Liver (tissue), 9 donors: Measurements from ENCODE around the gene BSPRY. TPM values are rescaled to one million over a fixed set of nuclear protein-coding genes. Genes with fewer than 3 reads are reported as not detected.
A peak's percentile ranks its signal among the peaks of the same experiment; 100 is the strongest.
"Not testable (repeated sequence)": the region's sequence is repeated elsewhere in the genome, so short reads cannot be mapped to it uniquely, and the experiment has no call there.

Experiments used
- DNase-seq: peaks from one replicate; pipeline ENCODE4 v3.0.0-alpha.2; 2017; ENCODE audit warnings: low spot score
- H3K27ac ChIP-seq, 2 donors: one replicate each; pipeline ENCODE4 v1.7.0; 2013; ENCODE audit warnings: inconsistent platforms in 2 of 2, low read length in 2 of 2, control low read depth in 1 of 2, low read depth in 1 of 2, mild to moderate bottlenecking in 1 of 2
- H3K27me3 ChIP-seq, 4 donors: one replicate each; pipeline versions ENCODE4 v1.6.1 to v1.7.0; 2013; ENCODE audit warnings: low read length in 3 of 4, inconsistent platforms in 1 of 4, mild to moderate bottlenecking in 1 of 4, moderate library complexity in 1 of 4; ENCODE audit not compliant: control insufficient read depth in 4 of 4, insufficient read depth in 4 of 4
- H3K36me3 ChIP-seq, 4 donors: one replicate each; pipeline versions ENCODE4 v1.6.1 to v1.7.0; 2013; ENCODE audit warnings: low read length in 3 of 4, mild to moderate bottlenecking in 3 of 4, low read depth in 1 of 4, moderate library complexity in 1 of 4; ENCODE audit not compliant: control insufficient read depth in 4 of 4, insufficient read depth in 3 of 4
- H3K4me1 ChIP-seq, 4 donors: one replicate each; pipeline versions ENCODE4 v1.6.1 to v1.7.0; 2013; ENCODE audit warnings: low read length in 3 of 4, mild to moderate bottlenecking in 3 of 4, moderate library complexity in 1 of 4; ENCODE audit not compliant: control insufficient read depth in 4 of 4, insufficient read depth in 4 of 4
- H3K4me3 ChIP-seq, 3 donors: one replicate each; pipeline versions ENCODE4 v1.6.1 to v1.7.0; 2013; ENCODE audit warnings: low read length in 3 of 3, control low read depth in 1 of 3, low read depth in 1 of 3, mild to moderate bottlenecking in 1 of 3
- H3K9ac ChIP-seq, 2 donors: one replicate each; pipeline ENCODE4 v1.7.0; 2013; ENCODE audit warnings: low read length in 2 of 2, mild to moderate bottlenecking in 2 of 2, moderate library complexity in 2 of 2, control low read depth in 1 of 2, low read depth in 1 of 2
- H3K9me3 ChIP-seq, 4 donors: one replicate each; pipeline versions ENCODE4 v1.6.1 to v1.7.0; 2013; ENCODE audit warnings: low read length in 3 of 4; ENCODE audit not compliant: control insufficient read depth in 4 of 4
- FOXA2 ChIP-seq: IDR thresholded peaks from 2 replicates; pipeline ENCODE4 v1.6.1; 2016; ENCODE audit warnings: antibody characterized with exemption
- GABPA ChIP-seq, 2 donors: IDR thresholded peaks in 1 of 2; conservative IDR thresholded peaks in 1 of 2; 2 replicates each; pipeline ENCODE4 v1.6.1; 2016; ENCODE audit warnings: antibody characterized with exemption in 2 of 2, mild to moderate bottlenecking in 1 of 2, moderate library complexity in 1 of 2
- HNF4A ChIP-seq, 2 donors: conservative IDR thresholded peaks; 2 replicates each; pipeline ENCODE4 v1.6.1; 2016; ENCODE audit warnings: antibody characterized with exemption in 2 of 2, mild to moderate bottlenecking in 2 of 2
- JUND ChIP-seq, 2 donors: IDR thresholded peaks; 2 replicates each; pipeline ENCODE4 v1.6.1; 2016; ENCODE audit warnings: antibody characterized with exemption in 2 of 2
- NR2F2 ChIP-seq: IDR thresholded peaks from 2 replicates; pipeline ENCODE4 v1.6.1; 2016; ENCODE audit warnings: antibody characterized with exemption
- RAD21 ChIP-seq, 2 donors: IDR thresholded peaks; 2 replicates each; pipeline ENCODE4 v1.6.1; 2016; ENCODE audit warnings: antibody characterized with exemption in 2 of 2, mild to moderate bottlenecking in 2 of 2
- RXRA ChIP-seq, 2 donors: IDR thresholded peaks; 2 replicates each; pipeline ENCODE4 v1.6.1; 2017 to 2018; ENCODE audit warnings: antibody characterized with exemption in 2 of 2, mild to moderate bottlenecking in 1 of 2
- TAF1 ChIP-seq: conservative IDR thresholded peaks from 2 replicates; pipeline ENCODE4 v1.6.1; 2016; ENCODE audit warnings: antibody characterized with exemption, mild to moderate bottlenecking
- WGBS: extraction: QIAGEN DNeasy Blood & Tissue Kit; methylation state at CpG from one replicate; pipeline ENCODE4 v1.1.7; 2013; 5-methylcytosine and 5-hydroxymethylcytosine counted together
- polyA plus RNA-seq, 2 donors: library from polyadenylated mRNA; stranded (reverse) in 1 of 2; unstranded in 1 of 2; fragments of 200-250 nt in 1 of 2; fragments of >200 nt in 1 of 2; fragmentation: Nextera tagmentation in 1 of 2; extraction: Ambion mirVana in 1 of 2; gene quantifications; one replicate each; pipeline versions ENCODE4 v1.2.1 to v1.2.3, GENCODE V29; 2013 to 2015
- total RNA-seq, 2 donors: library from RNA; depleted of rRNA; stranded (reverse); fragments of >200 nt; gene quantifications; one replicate each; pipeline ENCODE4 v1.2.3, GENCODE V29; 2014
- TF ChIP-seq, protein P1 (sequence below): fragments of 150-350 bp; IDR thresholded peaks from 2 replicates; pipeline ENCODE4 v1.5.1; 2017; ENCODE audit warnings: improper control_type of control experiment, low read depth, low read length; ENCODE audit not compliant: missing input control
- TF ChIP-seq, protein P2 (sequence below): IDR thresholded peaks from 2 replicates; pipeline ENCODE4 v1.6.1; 2016; ENCODE audit warnings: antibody characterized with exemption
- TF ChIP-seq, protein P3 (sequence below): IDR thresholded peaks from 2 replicates; pipeline ENCODE4 v1.6.1; 2016; ENCODE audit warnings: antibody characterized with exemption
- TF ChIP-seq, protein P4 (sequence below): IDR thresholded peaks from 2 replicates; pipeline ENCODE4 v1.6.1; 2016; ENCODE audit warnings: antibody characterized with exemption, mild to moderate bottlenecking
- donor health status: healthy.
- donor health status: healthy.
- donor health status: healthy.
- donor health status: healthy.
- donor health status: healthy.

Gene BSPRY
- total and polyA plus RNA-seq, 4 donors = 0.31 to 2.3 (median 0.65) TPM

DNA sequence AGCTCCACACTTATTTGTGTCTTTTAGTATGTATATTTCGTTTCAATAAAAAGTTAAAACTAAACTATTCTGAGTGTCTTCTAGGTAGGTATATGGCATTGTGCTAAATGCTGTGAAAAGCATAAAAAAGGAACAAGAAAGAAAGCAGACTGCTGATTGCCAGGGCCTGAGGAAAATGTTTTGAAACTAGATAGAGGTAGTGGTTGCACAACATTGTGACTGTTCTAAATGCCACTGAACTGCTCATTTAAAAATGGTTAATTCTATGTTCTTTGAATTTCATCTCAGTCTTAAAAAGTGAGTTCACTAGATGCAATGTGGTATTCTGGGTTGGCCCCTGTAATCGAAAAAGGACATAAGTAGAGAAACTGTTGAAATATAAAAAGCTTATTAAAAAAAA, 54.3 kb downstream of the BSPRY start:
- H3K4me3 ChIP-seq = no peak overlapping the region
- no peak overlapping the region for H3K27ac ChIP-seq
- DNase-seq = no peak
- H3K9ac ChIP-seq = peak overlapping the region in 1 of 2 donors; percentile 31
- H3K9me3 ChIP-seq = no peaks in the 10 kb centered on the region
- H3K4me1 ChIP-seq = peaks cover 5 to 44% (median 32%) of the 10 kb centered on the region in 4 donors
- 57% methylated on average over 2 of the region's 2 CpGs for WGBS
- no peak for TF ChIP-seq RXRA (IDR thresholded peaks at IDR 0.05)
- TF ChIP-seq HNF4A (conservative IDR thresholded peaks at IDR 0.05) = peak in 1 of 2 donors; percentile 30
- no peak for TF ChIP-seq TAF1
- TF ChIP-seq RAD21 (IDR thresholded peaks at IDR 0.05) = peak in 1 of 2 donors; percentile 26
- H3K27me3 ChIP-seq = no peaks in the 10 kb centered on the region
- H3K36me3 ChIP-seq = peaks cover 0 to 10% (median 3%) of the 10 kb centered on the region in 4 donors

DNA sequence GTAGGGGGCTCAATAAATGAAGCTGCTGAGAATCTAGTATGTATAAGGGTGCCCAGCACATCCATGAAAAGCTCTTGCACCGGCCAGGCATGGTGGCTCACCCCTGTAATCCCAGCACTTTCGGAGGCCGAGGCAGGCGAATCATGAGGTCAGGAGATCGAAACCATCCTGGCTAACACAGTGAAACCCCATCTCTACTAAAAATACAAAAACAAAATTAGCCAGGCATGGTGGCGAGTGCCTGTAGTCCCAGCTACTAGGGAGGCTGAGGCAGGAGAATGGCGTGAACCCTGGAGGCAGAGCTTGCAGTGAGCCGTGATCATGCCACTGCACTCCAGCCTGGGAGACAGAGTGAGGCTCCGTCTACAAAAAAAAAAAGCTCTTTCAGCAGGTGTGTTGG, 57.0 kb downstream of the BSPRY start:
- peaks cover 0 to 37% (median 23%) of the 10 kb centered on the region in 4 donors for H3K4me1 ChIP-seq
- WGBS = 85% methylated on average over 9 of the region's 9 CpGs

DNA sequence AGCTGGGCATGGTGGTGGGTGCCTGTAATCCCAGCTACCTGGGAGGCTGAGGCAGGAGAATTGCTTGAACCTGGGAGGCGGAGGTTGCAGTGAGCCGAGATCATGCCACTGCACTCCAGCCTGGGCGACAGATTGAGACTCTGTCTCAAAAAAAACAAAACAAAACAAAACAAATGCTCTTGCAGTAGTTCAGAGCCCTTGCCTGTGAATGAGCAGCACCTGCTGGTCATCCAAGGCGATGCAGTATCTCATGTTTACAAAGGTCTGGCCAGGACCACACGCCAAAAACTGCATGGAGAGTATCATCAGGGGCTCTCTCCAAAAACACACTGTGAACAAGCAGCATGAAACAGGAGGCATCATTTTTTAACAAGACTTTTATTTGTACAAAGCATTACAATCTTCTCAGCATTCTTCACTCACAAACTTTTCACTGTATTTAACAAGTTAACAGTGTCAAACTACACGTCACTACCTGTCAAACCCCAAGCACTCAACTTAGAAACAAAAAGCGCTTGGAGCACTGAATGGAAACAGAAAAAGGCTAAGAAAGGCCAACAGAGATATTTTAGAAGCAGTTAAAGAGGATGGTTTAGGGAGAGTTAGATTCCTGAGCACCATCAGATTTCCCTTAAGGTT, 57.7 kb downstream of the BSPRY start:
- H3K27ac ChIP-seq, H3K9ac ChIP-seq, H3K4me3 ChIP-seq, H3K27me3 ChIP-seq, H3K9me3 ChIP-seq, DNase-seq: not testable (repeated sequence)
- WGBS = 27% methylated on average over 7 of the region's 7 CpGs
- Histone ChIP-seq H3K36me3 (peaks cover 0 to 13% (median 4%) of the 10 kb centered on the region in 4 donors), H3K4me1 (peaks cover 0 to 35% (median 23%) of the 10 kb centered on the region in 4 donors)
- TF ChIP-seq FOXA2 = peak; percentile 42
- peak; percentile 89 for TF ChIP-seq RAD21 (IDR thresholded peaks at IDR 0.05)
- TF ChIP-seq, protein P1, sequence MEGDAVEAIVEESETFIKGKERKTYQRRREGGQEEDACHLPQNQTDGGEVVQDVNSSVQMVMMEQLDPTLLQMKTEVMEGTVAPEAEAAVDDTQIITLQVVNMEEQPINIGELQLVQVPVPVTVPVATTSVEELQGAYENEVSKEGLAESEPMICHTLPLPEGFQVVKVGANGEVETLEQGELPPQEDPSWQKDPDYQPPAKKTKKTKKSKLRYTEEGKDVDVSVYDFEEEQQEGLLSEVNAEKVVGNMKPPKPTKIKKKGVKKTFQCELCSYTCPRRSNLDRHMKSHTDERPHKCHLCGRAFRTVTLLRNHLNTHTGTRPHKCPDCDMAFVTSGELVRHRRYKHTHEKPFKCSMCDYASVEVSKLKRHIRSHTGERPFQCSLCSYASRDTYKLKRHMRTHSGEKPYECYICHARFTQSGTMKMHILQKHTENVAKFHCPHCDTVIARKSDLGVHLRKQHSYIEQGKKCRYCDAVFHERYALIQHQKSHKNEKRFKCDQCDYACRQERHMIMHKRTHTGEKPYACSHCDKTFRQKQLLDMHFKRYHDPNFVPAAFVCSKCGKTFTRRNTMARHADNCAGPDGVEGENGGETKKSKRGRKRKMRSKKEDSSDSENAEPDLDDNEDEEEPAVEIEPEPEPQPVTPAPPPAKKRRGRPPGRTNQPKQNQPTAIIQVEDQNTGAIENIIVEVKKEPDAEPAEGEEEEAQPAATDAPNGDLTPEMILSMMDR = peak; percentile 77
- peak in 1 of 2 donors; percentile 5 for TF ChIP-seq HNF4A (conservative IDR thresholded peaks at IDR 0.05)

More for the DNA sequence above, 57.0 kb downstream of the BSPRY start:
- not testable (repeated sequence) for H3K9me3 ChIP-seq, H3K27me3 ChIP-seq, H3K4me3 ChIP-seq, H3K27ac ChIP-seq, H3K9ac ChIP-seq, DNase-seq
- peaks cover 0 to 13% (median 4%) of the 10 kb centered on the region in 4 donors for H3K36me3 ChIP-seq

DNA sequence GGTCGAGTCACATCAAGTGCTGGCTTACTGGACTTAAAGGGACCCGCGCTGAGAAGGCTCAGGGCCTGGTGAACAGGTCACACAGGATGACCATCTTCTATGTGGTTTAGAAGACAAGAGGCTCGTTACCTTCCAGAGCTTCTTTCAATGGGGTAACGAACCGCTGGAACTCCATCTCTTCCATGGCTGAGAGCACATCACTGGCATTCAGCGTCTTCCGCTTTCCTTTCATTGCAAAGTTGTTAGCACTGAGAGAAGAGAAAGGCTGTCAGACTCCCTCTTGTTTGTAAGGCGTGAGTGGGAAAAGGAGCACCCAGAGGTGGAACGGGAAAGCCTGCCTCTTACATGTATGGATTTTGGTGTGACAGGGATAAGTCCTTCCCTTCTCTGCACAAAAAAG, 60.1 kb downstream of the BSPRY start:
- Histone ChIP-seq H3K36me3 (peaks cover 0 to 13% (median 4%) of the 10 kb centered on the region in 4 donors), H3K4me1 (peaks cover 0 to 30% (median 15%) of the 10 kb centered on the region in 4 donors), H3K9me3 (no peaks in the 10 kb centered on the region), H3K4me3 (peak overlapping the region; percentile 88 to 99 (median 91)), H3K27ac (peak overlapping the region; percentile 96 to 98), H3K9ac (peak overlapping the region; percentile 85 to 91), H3K27me3 (no peaks in the 10 kb centered on the region)
- 42% methylated on average over 10 of the region's 10 CpGs for WGBS
- no peak for DNase-seq
- TF ChIP-seq, protein P2, sequence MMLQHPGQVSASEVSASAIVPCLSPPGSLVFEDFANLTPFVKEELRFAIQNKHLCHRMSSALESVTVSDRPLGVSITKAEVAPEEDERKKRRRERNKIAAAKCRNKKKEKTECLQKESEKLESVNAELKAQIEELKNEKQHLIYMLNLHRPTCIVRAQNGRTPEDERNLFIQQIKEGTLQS = no peak
- no peak for TF ChIP-seq TAF1
- TF ChIP-seq, protein P3, sequence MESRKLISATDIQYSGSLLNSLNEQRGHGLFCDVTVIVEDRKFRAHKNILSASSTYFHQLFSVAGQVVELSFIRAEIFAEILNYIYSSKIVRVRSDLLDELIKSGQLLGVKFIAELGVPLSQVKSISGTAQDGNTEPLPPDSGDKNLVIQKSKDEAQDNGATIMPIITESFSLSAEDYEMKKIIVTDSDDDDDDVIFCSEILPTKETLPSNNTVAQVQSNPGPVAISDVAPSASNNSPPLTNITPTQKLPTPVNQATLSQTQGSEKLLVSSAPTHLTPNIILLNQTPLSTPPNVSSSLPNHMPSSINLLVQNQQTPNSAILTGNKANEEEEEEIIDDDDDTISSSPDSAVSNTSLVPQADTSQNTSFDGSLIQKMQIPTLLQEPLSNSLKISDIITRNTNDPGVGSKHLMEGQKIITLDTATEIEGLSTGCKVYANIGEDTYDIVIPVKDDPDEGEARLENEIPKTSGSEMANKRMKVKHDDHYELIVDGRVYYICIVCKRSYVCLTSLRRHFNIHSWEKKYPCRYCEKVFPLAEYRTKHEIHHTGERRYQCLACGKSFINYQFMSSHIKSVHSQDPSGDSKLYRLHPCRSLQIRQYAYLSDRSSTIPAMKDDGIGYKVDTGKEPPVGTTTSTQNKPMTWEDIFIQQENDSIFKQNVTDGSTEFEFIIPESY = no peak
- no peak for TF ChIP-seq RAD21 (IDR thresholded peaks at IDR 0.05)
- TF ChIP-seq NR2F2 = no peak
- TF ChIP-seq, protein P4, sequence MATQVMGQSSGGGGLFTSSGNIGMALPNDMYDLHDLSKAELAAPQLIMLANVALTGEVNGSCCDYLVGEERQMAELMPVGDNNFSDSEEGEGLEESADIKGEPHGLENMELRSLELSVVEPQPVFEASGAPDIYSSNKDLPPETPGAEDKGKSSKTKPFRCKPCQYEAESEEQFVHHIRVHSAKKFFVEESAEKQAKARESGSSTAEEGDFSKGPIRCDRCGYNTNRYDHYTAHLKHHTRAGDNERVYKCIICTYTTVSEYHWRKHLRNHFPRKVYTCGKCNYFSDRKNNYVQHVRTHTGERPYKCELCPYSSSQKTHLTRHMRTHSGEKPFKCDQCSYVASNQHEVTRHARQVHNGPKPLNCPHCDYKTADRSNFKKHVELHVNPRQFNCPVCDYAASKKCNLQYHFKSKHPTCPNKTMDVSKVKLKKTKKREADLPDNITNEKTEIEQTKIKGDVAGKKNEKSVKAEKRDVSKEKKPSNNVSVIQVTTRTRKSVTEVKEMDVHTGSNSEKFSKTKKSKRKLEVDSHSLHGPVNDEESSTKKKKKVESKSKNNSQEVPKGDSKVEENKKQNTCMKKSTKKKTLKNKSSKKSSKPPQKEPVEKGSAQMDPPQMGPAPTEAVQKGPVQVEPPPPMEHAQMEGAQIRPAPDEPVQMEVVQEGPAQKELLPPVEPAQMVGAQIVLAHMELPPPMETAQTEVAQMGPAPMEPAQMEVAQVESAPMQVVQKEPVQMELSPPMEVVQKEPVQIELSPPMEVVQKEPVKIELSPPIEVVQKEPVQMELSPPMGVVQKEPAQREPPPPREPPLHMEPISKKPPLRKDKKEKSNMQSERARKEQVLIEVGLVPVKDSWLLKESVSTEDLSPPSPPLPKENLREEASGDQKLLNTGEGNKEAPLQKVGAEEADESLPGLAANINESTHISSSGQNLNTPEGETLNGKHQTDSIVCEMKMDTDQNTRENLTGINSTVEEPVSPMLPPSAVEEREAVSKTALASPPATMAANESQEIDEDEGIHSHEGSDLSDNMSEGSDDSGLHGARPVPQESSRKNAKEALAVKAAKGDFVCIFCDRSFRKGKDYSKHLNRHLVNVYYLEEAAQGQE = no peak
- TF ChIP-seq GABPA (IDR thresholded peaks at IDR 0.05 in 1 of 2, conservative IDR thresholded peaks at IDR 0.05 in 1 of 2) = no peak
- no peak for TF ChIP-seq RXRA (IDR thresholded peaks at IDR 0.05)
- no peak for TF ChIP-seq JUND (IDR thresholded peaks at IDR 0.05)
